ENCODE measurements around the gene MSTO1. TPM values are rescaled to one million over a fixed set of nuclear protein-coding genes. Genes with fewer than 3 reads are reported as not detected.
"Not testable (repeated sequence)": the region's sequence is repeated elsewhere in the genome, so short reads cannot be mapped to it uniquely, and the experiment has no call there.

Gene MSTO1
- 10 to 100 TPM; 13.7 to 17.7 TPM for total RNA-seq

GRCh38 chr1:155609515-155610256 is at the start of gene MSTO1:
TSS of gene MSTO1 (plus strand) at chr1:155610218. CDS start at chr1:155610249, 31 bp downstream.
- Histone ChIP-seq H3K9me3 (no peaks in the 10 kb centered on the region), H3K27me3 (replicated peaks; ENCODE audit: insufficient read depth) (no peaks in the 10 kb centered on the region), H3K36me3 (no peaks in the 10 kb centered on the region), H3K4me3 (peak within 1 kb of the TSS; percentile 49 to 57), H3K4me1 (replicated peaks) (no peaks in the 10 kb centered on the region), H3K27ac (peak within 1 kb of the TSS; percentile 57 to 78)
- 6% methylated on average over 46 of the region's 47 CpGs for WGBS
- intact Hi-C loops (cut with DNase I) = no loop called here
- peak in 1 of 4 experiments; percentile 4 for TF ChIP-seq CTCF (IDR thresholded peaks at IDR 0.05)
- peak; percentile 32 for TF ChIP-seq POLR2A (IDR thresholded peaks at IDR 0.05)
- TF ChIP-seq POLR2AphosphoS5 (IDR thresholded peaks at IDR 0.05) = peak; percentile 92
- peak; percentile 97 for DNase-seq (ENCODE audit: low spot score)

- peak; percentile 19 for DNase-seq (ENCODE audit: low spot score)
- Histone ChIP-seq H3K4me3 (peak overlapping the region; percentile 68 to 92), H3K27ac (peak overlapping the region; percentile 92 to 98)
- H3K36me3 ChIP-seq; H3K27me3 ChIP-seq (replicated peaks; ENCODE audit: insufficient read depth); H3K4me1 ChIP-seq (replicated peaks); H3K9me3 ChIP-seq: not testable (repeated sequence)
- intact Hi-C loops (cut with DNase I) = loop anchor here (5.0 to 10.0 kb wide), 2 partner anchors 240 to 287 kb away; partner anchors contain the start of genes CLK2, HCN3 and RUSC1
- under 1% methylated on average over 50 of the region's 56 CpGs for WGBS
Observed at GRCh38 chr1:155561779-155562580, 48.0 kb upstream of the MSTO1 start.

- DNase-seq (ENCODE audit: low spot score) = peak; percentile 91
- Histone ChIP-seq H3K27ac (peak within 1 kb of the TSS; percentile 92 to 98), H3K9me3 (no peaks in the 10 kb centered on the region), H3K27me3 (replicated peaks; ENCODE audit: insufficient read depth) (no peaks in the 10 kb centered on the region), H3K4me1 (replicated peaks) (no peaks in the 10 kb centered on the region), H3K36me3 (no peaks in the 10 kb centered on the region), H3K4me3 (peak within 1 kb of the TSS; percentile 68 to 92)
- intact Hi-C loops (cut with DNase I) = loop anchor here (5.0 to 10.0 kb wide), 2 partner anchors 240 to 288 kb away; partner anchors contain the start of genes CLK2, HCN3 and RUSC1
- peak in 2 of 4 experiments; percentile 37 to 43 for TF ChIP-seq CTCF (IDR thresholded peaks at IDR 0.05)
- TF ChIP-seq POLR2A (IDR thresholded peaks at IDR 0.05) = peak; percentile 83
- TF ChIP-seq POLR2AphosphoS5 (IDR thresholded peaks at IDR 0.05) = peak; percentile 87
- under 1% methylated on average over 62 of the region's 87 CpGs for WGBS
Observed at GRCh38 chr1:155562581-155563376, 47.2 kb upstream of the MSTO1 start, which contains the start of gene ASH1L. TSS of gene ASH1L (minus strand) at chr1:155562803. CDS start at chr1:155521519, 41,284 bp downstream.

GRCh38 chr1:155563377-155564022 is 46.5 kb upstream of the MSTO1 start:
- WGBS = 0% methylated on average over 19 of the region's 19 CpGs
- not testable (repeated sequence) for H3K9me3 ChIP-seq; H3K36me3 ChIP-seq; H3K27me3 ChIP-seq (replicated peaks; ENCODE audit: insufficient read depth); DNase-seq (ENCODE audit: low spot score); H3K4me1 ChIP-seq (replicated peaks)
- intact Hi-C loops (cut with DNase I) = loop anchor here (5.0 to 10.0 kb wide), 2 partner anchors 241 to 289 kb away; partner anchors contain the start of genes CLK2, HCN3 and RUSC1
- H3K27ac ChIP-seq = peak overlapping the region; percentile 92 to 98
- H3K4me3 ChIP-seq = peak overlapping the region; percentile 68 to 92

GRCh38 chr1:155569988-155570592 is 39.9 kb upstream of the MSTO1 start:
- H3K36me3 ChIP-seq = no peaks in the 10 kb centered on the region
- no peak overlapping the region for H3K27ac ChIP-seq
- H3K27me3 ChIP-seq (replicated peaks; ENCODE audit: insufficient read depth) = no peaks in the 10 kb centered on the region
- WGBS = 90% methylated on average over 6 of the region's 6 CpGs
- no peak for DNase-seq (ENCODE audit: low spot score)
- TF ChIP-seq POLR2AphosphoS5 (IDR thresholded peaks at IDR 0.05) (no peak), POLR2A (IDR thresholded peaks at IDR 0.05) (no peak), CTCF (IDR thresholded peaks at IDR 0.05) (no peak)
- H3K4me3 ChIP-seq = no peak overlapping the region
- no peaks in the 10 kb centered on the region for H3K9me3 ChIP-seq
- no peaks in the 10 kb centered on the region for H3K4me1 ChIP-seq (replicated peaks)
- intact Hi-C loops (cut with DNase I) = loop anchor here (10.0 kb wide), 1 partner anchor 295 kb away; the partner anchor contains the start of genes CLK2 and HCN3

All from prostate gland (tissue), 2 donors.